GM12878 (cell line): ENCODE measurements around the gene ABHD2. TPM values are rescaled to one million over a fixed set of nuclear protein-coding genes. Genes with fewer than 3 reads are reported as not detected.

ENCODE experiments used
- ATAC-seq: fragments of 200-7000 bp; cut with Tn5 transposase; 3 replicates; pipeline ENCODE4 v1.9.1; 2020; ENCODE audit warnings: mild to moderate bottlenecking, moderate library complexity
- BruUV-seq: library from RNA; stranded (reverse); fragments of 400-500 nt; replicated peaks from 2 replicates; lab custom pipeline; 2021; lab: Mats Ljungman, UMichigan
- CTCF ChIA-PET: fragments of 300-600 bp; sonication (Branson Sonifier 250); formaldehyde crosslinking; extraction: SDS; loops from one replicate; lab custom pipeline; 2021; ENCODE audit warnings: inconsistent platforms; lab: Yijun Ruan, JAX
- POLR2A ChIA-PET: fragments of 350-600 bp; formaldehyde crosslinking; extraction: SDS; loops from one replicate; lab custom pipeline; 2021; ENCODE audit warnings: inconsistent platforms; lab: Charles Lee
- RAD21 ChIA-PET: fragments of 300-600 bp; sonication (Branson Sonifier 250); formaldehyde crosslinking; loops from one replicate; lab custom pipeline; 2023; ENCODE audit warnings: antibody characterized with exemption; ENCODE audit not compliant: unreplicated experiment; lab: Charles Lee
- SMC1A ChIA-PET: fragments of 300-600 bp; sonication (Branson Sonifier 250); formaldehyde crosslinking; loops from one replicate; lab custom pipeline; 2023; ENCODE audit not compliant: unreplicated experiment, uncharacterized antibody; lab: Charles Lee
- DNase-seq: peaks from one replicate; pipeline ENCODE4 v3.0.0-alpha.2; 2011; ENCODE audit warnings: low read depth, low spot score
- FAIRE-seq: peaks from 3 replicates; lab custom pipeline; 2011; peaks lifted over from hg19 to GRCh38; lab: Jason Lieb, UNC
- H2AFZ ChIP-seq: 2 replicates; pipeline ENCODE4 v1.6.0; 2011; ENCODE audit warnings: low read depth, low read length, control low read depth; ENCODE audit not compliant: control insufficient read depth
- H3K27ac ChIP-seq: 2 replicates; pipeline ENCODE4 v1.5.1; 2011; ENCODE audit warnings: control low read depth; ENCODE audit not compliant: control insufficient read depth, insufficient read depth
- H3K27me3 ChIP-seq, 2 experiments: replicated peaks in 1 of 2; 2 replicates each; pipeline versions ENCODE4 v1.6.0 to v1.6.1; 2011; ENCODE audit warnings: low read length in 1 of 2; ENCODE audit not compliant: control insufficient read depth in 2 of 2, insufficient read depth in 2 of 2
- H3K36me3 ChIP-seq, 2 experiments: 2 replicates each; pipeline ENCODE4 v1.5.1; 2011; ENCODE audit warnings: low read length in 1 of 2; ENCODE audit not compliant: control insufficient read depth in 2 of 2, insufficient read depth in 2 of 2
- H3K4me1 ChIP-seq: 2 replicates; pipeline ENCODE4 v1.6.1; 2011; ENCODE audit warnings: mild to moderate bottlenecking, low read length, moderate library complexity, mixed read lengths; ENCODE audit not compliant: control insufficient read depth, insufficient read depth
- H3K4me2 ChIP-seq: 2 replicates; pipeline ENCODE4 v1.6.0; 2011; ENCODE audit warnings: control low read depth; ENCODE audit not compliant: control insufficient read depth, insufficient read depth
- H3K4me3 ChIP-seq: fragments of 200-600 bp; sonication (generic); 2 replicates; pipeline ENCODE4 v1.5.1; 2016
- H3K79me2 ChIP-seq: 2 replicates; pipeline ENCODE4 v1.6.0; 2011; ENCODE audit warnings: low read length; ENCODE audit not compliant: control insufficient read depth, insufficient read depth
- H3K9ac ChIP-seq: 2 replicates; pipeline ENCODE4 v1.8.0; 2011; ENCODE audit warnings: low read length, control low read depth, mixed read lengths; ENCODE audit not compliant: control insufficient read depth, insufficient read depth
- H3K9me3 ChIP-seq: replicated peaks from 3 replicates; pipeline ENCODE4 v1.5.1; 2011; ENCODE audit warnings: mild to moderate bottlenecking, low read length; ENCODE audit not compliant: control insufficient read depth, insufficient read depth
- H4K20me1 ChIP-seq: 2 replicates; pipeline ENCODE4 v1.6.0; 2011; ENCODE audit not compliant: control insufficient read depth, insufficient read depth
- DPF2 ChIP-seq: fragments of 450-650 bp; IDR thresholded peaks from 2 replicates; pipeline ENCODE4 v1.6.1; 2017; ENCODE audit warnings: mild to moderate bottlenecking
- FOXM1 ChIP-seq: IDR thresholded peaks from 2 replicates; pipeline ENCODE4 v1.6.1; 2012; ENCODE audit warnings: low read depth, mild to moderate bottlenecking, inconsistent platforms, low read length, moderate library complexity
- HDGF ChIP-seq: fragments of 450-650 bp; IDR thresholded peaks from 2 replicates; pipeline ENCODE4 v1.6.1; 2016; ENCODE audit warnings: antibody characterized with exemption
- KLF5 ChIP-seq: fragments of 450-650 bp; IDR thresholded peaks from 2 replicates; pipeline ENCODE4 v1.6.1; 2014; ENCODE audit warnings: mild to moderate bottlenecking; ENCODE audit not compliant: partially characterized antibody
- NR2C2 ChIP-seq: IDR thresholded peaks from 2 replicates; pipeline ENCODE4 v1.6.1; 2011; ENCODE audit warnings: borderline replicate concordance, low read depth; ENCODE audit not compliant: control insufficient read depth, insufficient read length
- PML ChIP-seq: IDR thresholded peaks from 2 replicates; pipeline ENCODE4 v1.6.1; 2012; ENCODE audit warnings: low read length, inconsistent platforms
- RUNX3 ChIP-seq: IDR thresholded peaks from 2 replicates; pipeline ENCODE4 v1.6.1; 2012; ENCODE audit warnings: low read length, inconsistent platforms
- TAF1 ChIP-seq: IDR thresholded peaks from 2 replicates; pipeline ENCODE4 v1.6.1; 2011; ENCODE audit warnings: mild to moderate bottlenecking, low read depth, low read length, borderline replicate concordance
- WGBS: methylation state at CpG from one replicate; pipeline ENCODE4 v1.1.6; 2016; ENCODE audit warnings: low lambda C conversion rate; ENCODE audit not compliant: insufficient replicate concordance, insufficient coverage; ENCODE audit errors: missing lambda C conversion rate; 5-methylcytosine and 5-hydroxymethylcytosine counted together
- in situ Hi-C: fragments of 300-500 bp; cut with MboI; formaldehyde crosslinking; loops from 9 replicates; pipeline ENCODE4 v1.14.3; 2018; ENCODE audit warnings: mixed read lengths
- intact Hi-C: fragments of 100-400 bp; cut with micrococcal nuclease; formaldehyde crosslinking; loops from one replicate; pipeline ENCODE4 v1.14.2; 2022; ENCODE audit not compliant: unreplicated experiment
- polyA plus RNA-seq, 11 experiments: library from polyadenylated mRNA; depleted of rRNA in 4 of 11; unstranded in 6 of 11; stranded (reverse) in 5 of 11; fragments of >200 nt; fragmentation: Nextera tagmentation in 4 of 11; fragmentation: Illumina TruSeq in 1 of 11; extraction: Ambion mirVana in 4 of 11; extraction: Trizol in 1 of 11; gene quantifications; 1 replicate in 1 of 11; 2 replicates in 10 of 11; pipeline versions ENCODE4 v1.2.1 to v1.2.3, GENCODE V29; 2011 to 2016; ENCODE audit warnings: inconsistent platforms in 2 of 11, missing spikeins in 2 of 11, low read depth in 1 of 11
- total RNA-seq, 4 experiments: library from RNA; depleted of rRNA in 3 of 4; stranded (reverse); fragments of >200 nt in 3 of 4; fragmentation: Illumina TruSeq in 1 of 4; extraction: Trizol in 1 of 4; gene quantifications; 2 replicates each; pipeline versions ENCODE4 v1.2.1 to v1.2.3, GENCODE V29; 2013 to 2021

Gene ABHD2
- total and polyA plus RNA-seq, 10 of the 15 experiments (the other 5 are each of a cell fraction or from before 2014, with no cell fraction given) = 1.2 to 33.6 (median 20.4) TPM

DNA sequence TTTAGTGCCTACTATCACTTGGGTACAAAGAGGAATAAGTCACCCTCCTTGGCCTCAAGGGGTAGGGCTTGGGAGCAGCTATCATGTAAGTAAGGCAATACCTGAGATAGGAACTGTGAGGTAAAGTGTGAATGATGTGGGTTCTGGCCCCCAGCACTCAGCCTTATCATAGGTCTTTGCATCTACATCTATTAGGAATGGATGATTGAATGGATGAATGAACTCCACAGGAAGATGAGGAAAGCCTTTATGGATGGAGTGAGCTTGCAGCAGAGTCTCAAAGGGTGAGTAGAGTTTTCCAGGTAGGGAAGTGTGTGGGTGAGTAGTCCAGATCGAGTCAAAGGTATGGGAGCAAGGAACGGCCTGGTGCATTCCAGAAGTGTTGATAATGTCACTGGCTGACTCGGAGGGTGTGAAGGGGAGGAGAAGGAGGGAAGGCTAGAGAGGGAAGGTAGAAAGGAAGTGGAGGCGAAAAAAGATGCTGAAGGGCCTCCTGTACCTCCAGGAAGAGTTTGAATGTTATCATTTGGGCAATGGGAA, 13.1 kb upstream of the ABHD2 start:
- DNase-seq (no peak), ATAC-seq (no peak), FAIRE-seq (no peak)
- no TSS peak for BruUV-seq
- Histone ChIP-seq H3K36me3 (no peaks in the 10 kb centered on the region), H3K4me1 (no peaks in the 10 kb centered on the region), H3K9me3 (no peaks in the 10 kb centered on the region), H3K9ac (no peak overlapping the region), H2AFZ (no peak overlapping the region), H3K4me3 (no peak overlapping the region), H3K79me2 (no peaks in the 10 kb centered on the region), H3K4me2 (no peak overlapping the region), H3K27me3 (no peaks in the 10 kb centered on the region), H3K27ac (no peak overlapping the region), H4K20me1 (no peaks in the 10 kb centered on the region)
- in situ Hi-C loops = no loop called here
- ChIA-PET RAD21 (interaction anchor here (0.8 to 2.0 kb wide), 3 partner anchors 13 to 55 kb away, joined by 3 to 5 read pairs (median 5); partner anchors contain the start of gene ABHD2), POLR2A (no interaction called here), SMC1A (interaction anchor here (0.9 to 1.4 kb wide), 3 partner anchors 13 to 17 kb away, joined by 3 to 4 read pairs (median 4); partner anchors contain the start of gene ABHD2), CTCF (interaction anchor here (0.9 to 4.0 kb wide), 3 partner anchors 13 to 17 kb away, joined by 3 to 16 read pairs (median 4); partner anchors contain the start of gene ABHD2)
- 34% methylated on average over 4 of the region's 4 CpGs for whole genome bisulfite sequencing
- intact Hi-C loops = no loop called here
- TF ChIP-seq NR2C2 = no peak
- TF ChIP-seq FOXM1 = no peak
- TF ChIP-seq KLF5 = no peak
- no peak for TF ChIP-seq PML
- no peak for TF ChIP-seq HDGF

GRCh38 chr15:89075846-89076245, 12.4 kb upstream of the ABHD2 start:
- H3K4me3 ChIP-seq = no peak overlapping the region
- CTCF ChIA-PET = interaction anchor here (1.0 kb wide), 1 partner anchor 18 kb away, joined by 3 read pairs; no protein-coding TSS in a partner anchor
- in situ Hi-C loops = no loop called here
- no peaks in the 10 kb centered on the region for H4K20me1 ChIP-seq
- H3K9ac ChIP-seq = no peak overlapping the region
- H3K27me3 ChIP-seq = no peaks in the 10 kb centered on the region
- H3K79me2 ChIP-seq = no peaks in the 10 kb centered on the region
- no peak overlapping the region for H3K27ac ChIP-seq
- no peaks in the 10 kb centered on the region for H3K4me1 ChIP-seq
- DNase-seq = no peak
- H3K36me3 ChIP-seq = no peaks in the 10 kb centered on the region
- POLR2A ChIA-PET = no interaction called here
- intact Hi-C loops = no loop called here
- no peak overlapping the region for H3K4me2 ChIP-seq
- TF ChIP-seq DPF2 (no peak), TAF1 (no peak), RUNX3 (0 out of 2 replicates have a peak, but pooled peaks have one; percentile 15), PML (no peak)
- FAIRE-seq = no peak
- no peak for ATAC-seq
- SMC1A ChIA-PET = interaction anchor here (1.1 to 2.2 kb wide), 3 partner anchors 15 to 24 kb away, joined by 3 to 12 read pairs (median 4); no protein-coding TSS in a partner anchor
- no peak overlapping the region for H2AFZ ChIP-seq
- H3K9me3 ChIP-seq = no peaks in the 10 kb centered on the region
- WGBS = 21% methylated on average over 4 of the region's 4 CpGs
- RAD21 ChIA-PET = interaction anchor here (2.0 kb wide), 1 partner anchor 18 kb away, joined by 5 read pairs; no protein-coding TSS in a partner anchor
- BruUV-seq = no TSS peak
